Raji (cell line): ENCODE data around the gene SYN1.

ENCODE experiments used
- POLR2A ChIP-seq: IDR thresholded peaks from 2 replicates; pipeline ENCODE4 v1.6.1; 2011; ENCODE audit warnings: low read depth, low read length, control low read depth; ENCODE audit not compliant: insufficient read depth

Gene SYN1

DNA sequence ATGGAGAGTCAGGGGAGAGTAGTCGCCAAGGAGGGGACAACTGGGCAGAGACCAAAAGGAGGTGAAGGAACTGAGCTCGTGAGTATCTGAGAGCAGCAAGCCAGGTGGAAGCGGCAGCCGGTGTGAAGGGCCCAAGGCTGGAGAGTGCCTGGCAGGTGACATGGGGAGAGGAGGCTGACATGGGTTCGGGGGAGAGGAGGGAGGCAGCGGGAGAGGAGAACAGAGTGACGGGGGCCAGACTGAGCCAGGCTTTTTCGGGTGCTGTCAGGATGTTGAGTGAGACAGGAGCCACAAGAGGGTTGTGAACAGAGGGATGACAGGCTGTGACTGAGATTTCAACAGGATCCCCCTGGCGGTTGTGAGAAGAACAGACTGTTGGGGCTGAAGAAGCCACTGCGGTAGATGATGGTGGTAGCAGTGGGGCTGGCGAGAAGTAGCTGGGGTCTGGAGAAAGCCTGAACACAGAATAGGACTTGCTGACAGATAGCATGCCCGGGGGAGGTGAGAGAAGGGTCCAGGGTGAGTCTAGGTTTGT, 25.0 kb upstream of the SYN1 start:
- TF ChIP-seq POLR2A, result no peak

DNA sequence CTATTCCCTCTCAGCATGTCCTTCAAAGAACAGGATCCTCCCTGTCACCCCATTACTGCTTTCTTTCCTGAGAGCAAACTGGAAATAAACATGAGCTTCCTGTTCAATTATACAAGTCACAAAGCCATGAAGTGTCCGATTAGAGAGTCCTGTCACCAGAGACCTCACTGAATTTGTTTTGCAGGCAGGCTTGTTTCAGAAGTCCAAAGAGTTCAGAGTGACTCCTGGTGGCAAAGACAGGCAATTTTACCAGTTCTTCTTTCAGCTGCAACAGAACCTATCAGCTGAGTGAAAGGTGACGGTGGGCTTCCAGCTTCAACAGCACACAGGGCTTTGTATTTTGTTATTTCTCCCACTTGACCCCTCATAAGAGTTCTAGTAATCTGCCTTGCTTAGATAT, 24.3 kb upstream of the SYN1 start:
- TF ChIP-seq POLR2A, result no peak

- no peak for TF ChIP-seq POLR2A
Observed at GRCh38 chrX:47638816-47639215, 19.2 kb upstream of the SYN1 start.

GRCh38 chrX:47637546-47638195, 18.0 kb upstream of the SYN1 start:
- TF ChIP-seq POLR2A, result no peak

DNA sequence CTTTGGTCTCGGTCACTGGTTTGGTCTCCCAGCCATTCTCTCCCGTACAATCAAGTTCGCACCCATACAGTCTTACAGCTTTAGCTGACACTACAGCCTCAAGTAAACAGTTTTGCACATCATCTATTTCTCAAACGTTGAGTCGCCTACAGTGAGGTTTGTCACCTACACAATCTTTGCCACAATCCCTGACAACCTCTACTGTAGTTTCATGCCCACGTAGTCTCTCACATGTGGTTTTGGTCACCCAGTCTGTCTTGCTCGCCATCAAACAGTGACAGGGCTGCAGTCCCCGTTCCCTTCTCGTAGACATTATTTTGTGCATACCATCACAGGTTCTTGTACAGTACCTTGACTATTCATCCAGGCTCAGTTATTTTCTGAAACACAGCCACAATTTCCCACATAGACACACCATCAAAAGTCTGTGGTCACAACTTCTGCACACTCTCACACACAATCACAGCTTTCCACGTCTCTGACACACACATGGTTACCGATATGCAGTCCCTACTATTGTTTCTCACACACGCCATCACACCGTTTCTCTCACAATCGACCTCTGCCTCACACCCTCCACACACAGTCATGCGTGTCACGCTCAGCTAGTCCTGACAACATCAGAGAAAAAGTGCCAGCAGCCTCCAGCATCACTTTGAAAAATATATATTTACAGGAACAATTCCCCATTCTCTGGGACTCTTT, 15.4 kb upstream of the SYN1 start:
- no peak for TF ChIP-seq POLR2A

DNA sequence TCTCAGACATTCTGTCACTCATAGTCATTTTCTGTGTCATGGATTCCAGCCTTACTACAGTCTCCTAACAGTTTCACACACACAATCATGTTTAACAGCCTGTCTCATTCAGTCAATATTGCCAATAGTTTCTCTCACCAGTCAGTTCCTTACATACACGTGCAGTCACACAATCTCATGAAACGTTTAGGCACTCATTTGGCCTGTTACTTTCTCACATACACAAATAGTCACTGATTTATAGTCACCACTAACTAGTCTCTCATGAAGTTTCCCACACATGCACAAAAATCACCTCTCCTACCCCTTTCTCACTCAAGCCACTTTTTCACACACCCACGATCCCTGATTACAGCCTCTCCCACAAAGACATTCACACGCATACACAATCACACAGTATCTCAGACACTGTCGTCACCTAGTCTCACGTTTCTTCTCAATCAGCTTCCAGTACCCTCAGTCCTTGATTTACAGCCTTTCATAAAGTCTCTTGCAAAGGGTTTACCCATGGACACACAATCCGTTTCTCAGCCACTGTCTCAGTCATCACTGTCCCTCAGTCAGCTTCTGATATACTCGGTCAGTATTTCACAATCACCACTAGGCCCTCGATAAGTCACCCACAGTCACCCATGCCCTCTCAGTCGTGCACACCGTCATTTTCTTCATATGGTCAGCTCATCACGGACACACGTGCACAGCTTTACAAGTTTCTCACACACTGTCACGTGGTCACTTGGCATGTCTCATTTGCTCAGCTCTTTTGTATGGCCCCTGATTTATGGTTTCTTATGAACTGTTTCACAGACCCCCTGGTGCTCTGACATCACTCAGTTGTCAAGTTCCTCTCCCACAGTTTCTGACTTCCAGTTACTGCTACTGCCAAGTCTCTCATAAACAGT, 14.3 kb upstream of the SYN1 start:
- TF ChIP-seq POLR2A, result no peak

DNA sequence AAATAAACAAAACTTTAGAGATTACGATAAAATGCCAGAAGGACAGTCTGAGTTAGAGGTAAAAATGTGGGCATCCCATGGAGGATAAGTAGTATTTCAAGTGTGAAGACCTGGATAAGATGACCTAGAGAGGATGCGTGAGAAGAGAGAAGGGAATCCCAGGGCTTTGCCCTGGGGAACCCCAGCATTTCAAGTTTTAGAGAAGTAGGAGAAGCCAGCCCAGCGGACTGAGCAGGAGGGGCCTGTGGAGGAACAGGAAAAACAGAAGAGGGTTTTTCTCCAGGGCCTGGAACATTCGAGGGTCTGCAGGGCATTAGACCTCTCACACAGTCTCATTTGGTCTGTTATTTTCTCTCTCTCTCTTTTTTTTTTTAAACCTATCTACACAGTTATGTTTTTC, 13.0 kb upstream of the SYN1 start:
- no peak for TF ChIP-seq POLR2A

DNA sequence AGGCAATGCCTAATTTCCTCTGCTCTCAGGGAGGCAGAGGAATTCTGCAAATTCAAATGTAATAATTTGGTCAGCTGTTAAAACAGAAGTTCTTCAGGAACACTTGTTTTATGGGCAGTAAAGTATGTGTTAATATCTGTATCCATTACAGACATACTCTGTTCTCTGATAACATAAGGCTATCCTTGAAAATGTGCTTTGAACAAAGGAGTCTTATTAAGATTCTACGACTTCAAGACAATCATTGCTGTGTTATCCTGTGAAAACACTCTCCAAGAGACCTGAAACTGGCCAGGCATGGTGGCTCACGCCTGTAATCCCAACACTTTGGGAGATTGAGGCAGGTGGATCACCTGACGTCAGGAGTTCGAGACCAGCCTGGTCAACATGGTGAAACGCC, 12.0 kb upstream of the SYN1 start:
- no peak for TF ChIP-seq POLR2A

GRCh38 chrX:47629419-47630200, 10.0 kb upstream of the SYN1 start, which contains the start of gene CFP:
Gene CFP, minus strand, starts transcription at chrX:47629930. Its CDS starts 86 bp downstream, at chrX:47629844.
- no peak for TF ChIP-seq POLR2A

- no peak for TF ChIP-seq POLR2A
Observed at GRCh38 chrX:47628982-47629381, 9.3 kb upstream of the SYN1 start.

DNA sequence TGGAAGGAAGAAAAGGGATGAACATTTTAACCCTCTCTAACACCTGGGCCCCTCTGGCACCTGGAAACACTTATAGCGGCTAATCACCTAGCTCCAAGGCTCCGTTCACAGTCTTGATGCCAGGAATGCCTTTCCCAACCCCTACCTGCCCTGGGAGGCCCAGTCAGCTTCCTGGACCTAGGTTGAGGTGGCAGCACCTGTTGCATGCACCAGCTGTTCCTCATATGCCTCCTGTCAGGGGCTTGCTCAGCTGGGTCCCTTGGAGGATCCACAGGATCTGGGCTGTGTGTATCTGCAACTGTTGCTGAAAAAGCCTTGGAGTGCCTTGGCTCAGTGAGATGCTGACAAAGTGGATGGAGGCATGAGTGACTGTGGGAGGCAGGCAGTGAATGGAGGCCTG, 5.7 kb upstream of the SYN1 start:
- no peak for TF ChIP-seq POLR2A

DNA sequence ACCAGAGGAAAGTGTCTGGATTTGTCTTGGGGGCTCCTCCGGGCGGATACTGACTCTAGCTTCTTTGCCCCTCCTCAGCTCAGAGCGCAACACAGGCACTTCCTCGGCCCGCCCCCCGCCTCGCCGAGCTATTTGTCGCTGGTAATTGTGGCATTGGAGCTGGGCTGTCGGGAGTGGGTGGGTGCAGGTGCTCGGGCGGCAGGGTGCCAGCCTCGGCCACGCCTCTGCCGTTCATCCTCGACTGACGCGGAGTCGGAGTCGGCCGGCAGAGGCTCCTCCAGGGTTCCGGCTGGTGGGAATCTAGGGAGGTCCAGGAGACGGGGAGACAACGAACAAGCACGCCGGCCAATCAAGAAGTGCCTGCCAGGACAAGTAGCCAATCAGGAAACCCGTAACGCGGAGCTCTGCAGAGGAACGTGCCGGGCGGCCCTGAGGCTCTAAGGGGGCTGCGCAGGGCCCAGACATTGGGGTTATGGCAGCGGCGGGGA, 3.9 kb upstream of the SYN1 start:
- no peak for TF ChIP-seq POLR2A

GRCh38 chrX:47621851-47622250, 2.2 kb upstream of the SYN1 start:
- TF ChIP-seq POLR2A, result no peak

DNA sequence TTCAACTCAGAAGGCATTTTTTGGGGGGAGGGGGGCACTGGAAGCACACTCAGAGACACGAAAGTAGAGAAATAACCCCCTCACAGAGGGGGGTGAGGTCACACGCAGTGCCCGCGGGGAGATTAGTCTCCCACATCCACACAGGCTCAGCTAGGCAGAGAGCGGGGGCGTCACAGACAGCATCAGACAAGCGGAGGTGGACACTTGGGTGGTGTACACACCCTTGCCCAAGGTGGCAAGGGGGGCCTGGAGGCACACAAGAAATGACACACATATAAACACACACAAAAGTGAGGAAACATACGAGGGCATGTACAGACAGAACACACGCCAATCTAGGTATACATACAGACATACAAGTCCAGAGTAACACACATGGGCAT, 637 bp upstream of the SYN1 start:
- no peak for TF ChIP-seq POLR2A

DNA sequence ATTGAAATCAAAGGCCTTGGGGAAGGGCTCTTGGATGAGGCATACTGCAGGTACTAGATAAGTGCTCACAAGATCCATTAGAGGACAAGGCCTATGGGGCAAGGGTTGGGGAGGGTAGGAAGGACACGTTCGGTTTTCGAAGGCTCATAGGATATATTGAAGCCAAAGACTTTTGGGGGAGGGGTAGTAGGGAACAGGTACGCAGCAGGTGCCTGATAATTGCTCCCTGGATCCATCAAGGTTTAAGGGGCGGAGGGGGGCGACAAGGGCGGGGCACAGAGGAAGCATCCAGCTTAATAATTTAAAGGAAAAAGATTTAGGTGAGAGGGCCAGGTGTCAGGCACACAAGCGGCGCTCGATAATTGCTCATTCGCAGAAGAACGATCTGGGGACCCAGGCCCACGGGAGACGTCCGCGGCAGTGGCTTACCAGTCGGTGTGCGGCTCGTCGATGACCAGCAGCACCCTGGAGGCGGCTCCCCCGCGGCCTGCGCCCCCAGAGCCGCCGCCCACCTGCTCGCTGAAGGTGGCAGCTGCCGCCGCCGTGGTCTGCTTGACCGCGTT, 653 bp downstream of the SYN1 start:
- no peak for TF ChIP-seq POLR2A

DNA sequence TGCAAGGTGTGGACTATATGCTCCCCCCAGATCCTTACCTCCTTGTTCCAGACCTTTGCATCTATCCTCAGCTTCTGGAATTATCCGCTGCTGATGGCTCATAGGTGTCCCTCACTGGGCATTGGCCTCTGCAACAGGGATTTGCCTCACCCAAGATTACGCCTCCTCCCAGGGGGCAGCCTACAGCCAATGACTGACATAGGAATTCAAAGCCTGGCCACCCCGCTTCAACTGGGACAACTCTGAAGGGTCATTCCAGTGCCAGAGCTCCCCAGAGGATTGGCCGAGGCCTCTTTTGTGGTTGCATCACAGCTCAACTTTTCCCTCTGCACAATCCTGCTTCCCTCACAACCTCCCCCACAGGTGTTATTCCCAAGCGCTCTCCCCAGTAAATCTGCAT, 5.0 kb downstream of the SYN1 start:
- TF ChIP-seq POLR2A, result no peak
